Stimulated activated CD4-positive, alpha-beta T cell treated with anti-CD3 and anti-CD28 coated beads, Interleukin-1b, Interleukin-23, amount 100 ng/mL, for 4 hours (primary cell): ENCODE data around the gene RNF2.

Experiments used
- DNase-seq, 2 donors: peaks; one replicate each; pipeline ENCODE4 v3.0.0-alpha.2; 2020; ENCODE audit warnings: low read depth in 2 of 2

Gene RNF2

GRCh38 chr1:185094761-185095160, 49.4 kb downstream of the RNF2 start:
- DNase-seq = no peak

GRCh38 chr1:185096531-185096930, 51.2 kb downstream of the RNF2 start:
- DNase-seq = no peak

GRCh38 chr1:185104083-185104482, 58.7 kb downstream of the RNF2 start:
- no peak for DNase-seq

- DNase-seq = no peak
These were observed 59.8 kb downstream of the RNF2 start for GRCh38 chr1:185105121-185105520.

GRCh38 chr1:185108321-185108720, 63.0 kb downstream of the RNF2 start:
- DNase-seq = no peak

GRCh38 chr1:185110145-185110544, 64.8 kb downstream of the RNF2 start:
- no peak for DNase-seq

GRCh38 chr1:185111873-185112272, 66.5 kb downstream of the RNF2 start:
- no peak for DNase-seq

- no peak for DNase-seq
These were observed 67.0 kb downstream of the RNF2 start for GRCh38 chr1:185112356-185112755.

GRCh38 chr1:185129708-185130107, 84.3 kb downstream of the RNF2 start:
- DNase-seq = no peak

GRCh38 chr1:185132534-185132933, 87.2 kb downstream of the RNF2 start:
- DNase-seq = no peak

- DNase-seq = no peak
These were observed 92.7 kb downstream of the RNF2 start for GRCh38 chr1:185137896-185138545.

- DNase-seq = no peak
These were observed 93.9 kb downstream of the RNF2 start for GRCh38 chr1:185139246-185139645.

GRCh38 chr1:185144233-185144632, 98.9 kb downstream of the RNF2 start:
- no peak for DNase-seq

GRCh38 chr1:185151215-185151614, 105.9 kb downstream of the RNF2 start:
- DNase-seq = no peak
